Measurements from ENCODE around the gene PCGF2.

- TF ChIP-seq CTCF (IDR thresholded peaks at IDR 0.05 in 2 of 3, conservative IDR thresholded peaks at IDR 0.05 in 1 of 3; ENCODE audit: control insufficient read depth in 2 of 3, extremely low read depth in 1 of 3, insufficient read depth in 1 of 3, low read depth in 3 of 3, low read length in 3 of 3): no peak
- no peak for TF ChIP-seq ETV6 (conservative IDR thresholded peaks at IDR 0.05 in 1 of 2, IDR thresholded peaks at IDR 0.05 in 1 of 2; ENCODE audit: borderline replicate concordance in 1 of 2, low read depth in 1 of 2)
- TF ChIP-seq EZH2 (IDR thresholded peaks at IDR 0.05; ENCODE audit: borderline replicate concordance, control insufficient read depth, low read depth, low read length): no peak
- TF ChIP-seq CREB1 (IDR thresholded peaks at IDR 0.05; ENCODE audit: low read depth): no peak
- TF ChIP-seq RELA (IDR thresholded peaks at IDR 0.05; ENCODE audit: borderline replicate concordance, partially characterized antibody): no peak
- no peak for TF ChIP-seq HDAC2 (IDR thresholded peaks at IDR 0.05)
- no peak for TF ChIP-seq TCF12 (IDR thresholded peaks at IDR 0.05; ENCODE audit: low read depth, low read length)
- no peak for TF ChIP-seq CHD2 (IDR thresholded peaks at IDR 0.05; ENCODE audit: borderline replicate concordance, low read depth, low read length)
- no peak for TF ChIP-seq MYC (IDR thresholded peaks at IDR 0.05; ENCODE audit: insufficient read depth, insufficient read length, insufficient replicate concordance, low read length, severe bottlenecking)
- TF ChIP-seq ASH2L (IDR thresholded peaks at IDR 0.05; ENCODE audit: borderline replicate concordance, low read depth): no peak
- TF ChIP-seq NR2F1 (conservative IDR thresholded peaks at IDR 0.05): no peak
- no peak for TF ChIP-seq ZZZ3 (IDR thresholded peaks at IDR 0.05; ENCODE audit: control insufficient read depth, insufficient read length, low read depth)
- no peak for TF ChIP-seq HDAC6 (IDR thresholded peaks at IDR 0.05; ENCODE audit: unreplicated experiment)
- TF ChIP-seq RAD21 (IDR thresholded peaks at IDR 0.05; ENCODE audit: insufficient read depth, low read depth, low read length): no peak
These were observed 18.7 kb downstream of the PCGF2 start for GRCh38 chr17:38729368-38729885.

Measured in GM12878 (cell line).